GM13977 (cell line): ENCODE measurements around the gene SLC39A13.

Experiments
- DNase-seq: peaks from one replicate; pipeline ENCODE4 v3.0.0; 2012; ENCODE audit warnings: low spot score
- CTCF ChIP-seq: IDR thresholded peaks from 2 replicates; pipeline ENCODE4 v1.5.1; 2012; ENCODE audit warnings: mild to moderate bottlenecking, control low read depth; ENCODE audit not compliant: insufficient read depth; ENCODE audit errors: extremely low read depth, missing control alignments
- in situ Hi-C: fragments of 300-500 bp; cut with MboI; formaldehyde crosslinking; loops from one replicate; pipeline ENCODE4 v1.12.0; 2022; ENCODE audit warnings: low sequenced_read_pairs, low pct_unique_long_range_greater_than_20kb, mixed read lengths, inconsistent platforms; ENCODE audit not compliant: unreplicated experiment

Gene SLC39A13

GRCh38 chr11:47442514-47442913 is 34.1 kb downstream of the SLC39A13 start:
- no peak for TF ChIP-seq CTCF
- no peak for DNase-seq
- in situ Hi-C loops, result no loop called here

GRCh38 chr11:47443028-47443700 is 34.8 kb downstream of the SLC39A13 start:
- in situ Hi-C loops, result no loop called here
- no peak for TF ChIP-seq CTCF
- no peak for DNase-seq

GRCh38 chr11:47443817-47444216 is 35.4 kb downstream of the SLC39A13 start:
- DNase-seq, result no peak
- in situ Hi-C loops, result no loop called here

GRCh38 chr11:47445840-47446239 is 37.5 kb downstream of the SLC39A13 start:
- no peak for DNase-seq
- in situ Hi-C loops, result no loop called here
- no peak for TF ChIP-seq CTCF

More at GRCh38 chr11:47443817-47444216, 35.4 kb downstream of the SLC39A13 start:
- TF ChIP-seq CTCF, result no peak

GRCh38 chr11:47446833-47447232 is 38.4 kb downstream of the SLC39A13 start:
- DNase-seq, result no peak
- no peak for TF ChIP-seq CTCF
- in situ Hi-C loops, result no loop called here

GRCh38 chr11:47447906-47448305 is 39.5 kb downstream of the SLC39A13 start:
- no peak for TF ChIP-seq CTCF
- in situ Hi-C loops, result no loop called here
- DNase-seq, result no peak
